Fibroblast of the aortic adventitia (primary cell): ENCODE results near the gene NCAM1. TPM values are rescaled to one million over a fixed set of nuclear protein-coding genes. Genes with fewer than 3 reads are reported as not detected.

ENCODE experiments used
- DNase-seq: peaks from one replicate; pipeline ENCODE4 v3.0.0-alpha.2; 2010; ENCODE audit warnings: low read depth
- H3K4me3 ChIP-seq: 2 replicates; pipeline ENCODE4 v1.5.1; 2011; ENCODE audit warnings: low read depth, mild to moderate bottlenecking, control low read depth, low read length, moderate library complexity
- CTCF ChIP-seq: IDR thresholded peaks from 2 replicates; pipeline ENCODE4 v1.5.1; 2011; ENCODE audit warnings: mild to moderate bottlenecking, low read length, control low read depth, inconsistent platforms; ENCODE audit not compliant: insufficient read depth
- total RNA-seq: library from RNA; depleted of rRNA; stranded (reverse); fragments of >200 nt; gene quantifications from 2 replicates; pipeline ENCODE4 v1.2.3, GENCODE V29; 2012; ENCODE audit warnings: low replicate concordance

The NCAM1 gene
- total RNA-seq, 1 donor = 3.0 TPM

GRCh38 chr11:113176599-113177360, 215.6 kb downstream of the NCAM1 start:
- no peak overlapping the region for H3K4me3 ChIP-seq
- DNase-seq = peak; percentile 77
- TF ChIP-seq CTCF = no peak

DNA sequence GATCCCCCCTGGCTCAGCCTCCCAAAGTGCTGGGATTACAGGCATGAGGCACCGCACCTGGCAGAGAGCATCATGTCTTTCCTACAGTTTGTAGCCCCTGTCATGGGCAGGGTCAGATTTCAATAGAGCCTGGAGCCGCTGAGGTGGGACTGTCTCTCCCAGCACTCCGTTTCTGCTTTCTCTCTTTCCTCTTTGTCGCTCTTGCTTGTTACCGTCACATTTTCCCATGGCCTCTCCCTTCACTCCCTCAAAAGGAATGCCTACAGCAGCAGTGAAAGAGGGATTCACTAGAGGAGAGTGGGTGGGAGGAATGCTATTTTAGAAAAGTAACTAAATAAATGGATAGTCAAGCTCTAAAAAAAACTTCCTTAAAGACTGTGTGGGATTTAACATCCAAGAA, 216.5 kb downstream of the NCAM1 start:
- no peak overlapping the region for H3K4me3 ChIP-seq
- no peak for TF ChIP-seq CTCF
- DNase-seq = no peak

- TF ChIP-seq CTCF = no peak
- DNase-seq = no peak
- no peak overlapping the region for H3K4me3 ChIP-seq
Measured at GRCh38 chr11:113178381-113179070, 217.3 kb downstream of the NCAM1 start.

DNA sequence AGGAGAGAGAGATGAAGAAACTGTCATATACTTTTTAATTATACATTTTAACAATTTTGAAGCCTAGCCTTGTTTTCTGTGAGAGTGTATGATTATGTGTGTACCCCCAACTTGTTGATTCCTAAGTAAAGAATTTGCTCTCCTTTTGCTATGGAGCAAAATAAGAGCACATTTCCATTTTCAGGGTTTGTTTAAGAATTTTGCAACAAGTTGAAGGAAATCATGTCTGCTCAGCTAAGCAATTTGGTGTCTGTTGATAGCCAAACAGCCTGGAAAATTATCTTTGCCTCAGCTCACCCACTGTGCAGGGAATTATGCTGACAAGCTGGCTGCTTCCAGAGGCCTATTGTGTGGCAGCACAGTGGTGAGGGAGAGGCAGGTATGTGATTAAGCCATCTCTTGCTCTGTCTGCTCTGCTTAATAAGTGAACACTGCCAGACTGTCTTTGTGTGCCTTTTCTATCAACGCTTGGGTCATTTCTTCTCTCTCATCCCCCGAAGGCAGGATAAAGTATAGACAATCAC, 218.0 kb downstream of the NCAM1 start:
- no peak overlapping the region for H3K4me3 ChIP-seq
- TF ChIP-seq CTCF = no peak
- DNase-seq = no peak

GRCh38 chr11:113181094-113181493, 219.9 kb downstream of the NCAM1 start:
- no peak overlapping the region for H3K4me3 ChIP-seq
- DNase-seq = no peak
- no peak for TF ChIP-seq CTCF

DNA sequence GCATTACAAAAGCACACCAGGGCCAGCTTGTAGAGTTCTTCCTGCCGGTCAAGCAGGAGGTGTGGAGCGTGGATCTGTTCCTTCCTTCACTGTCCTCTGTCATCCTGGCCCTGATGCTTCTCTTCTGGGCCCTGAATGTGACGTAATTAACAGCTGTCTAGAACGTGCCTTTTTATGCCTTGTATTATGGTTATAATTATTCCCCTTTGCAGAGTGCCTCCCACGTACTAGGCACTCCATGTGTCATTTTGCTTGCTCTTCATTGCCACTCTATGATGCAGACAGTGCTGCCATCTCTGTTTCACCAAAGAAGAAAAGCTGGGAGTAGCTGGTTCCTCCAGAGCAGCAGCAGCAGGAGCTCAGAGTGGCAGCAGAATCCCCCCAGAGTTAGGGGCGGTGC, 221.1 kb downstream of the NCAM1 start:
- H3K4me3 ChIP-seq = no peak overlapping the region
- TF ChIP-seq CTCF = no peak
- no peak for DNase-seq
